ENCODE data around the gene ERV3-1. TPM values are rescaled to one million over a fixed set of nuclear protein-coding genes. Genes with fewer than 3 reads are reported as not detected.
"Not testable (repeated sequence)": the region's sequence is repeated elsewhere in the genome, so short reads cannot be mapped to it uniquely, and the experiment has no call there.

Gene ERV3-1
- total RNA-seq, 2 experiments from 2014 or later, result 16.6 to 17.2 TPM

DNA sequence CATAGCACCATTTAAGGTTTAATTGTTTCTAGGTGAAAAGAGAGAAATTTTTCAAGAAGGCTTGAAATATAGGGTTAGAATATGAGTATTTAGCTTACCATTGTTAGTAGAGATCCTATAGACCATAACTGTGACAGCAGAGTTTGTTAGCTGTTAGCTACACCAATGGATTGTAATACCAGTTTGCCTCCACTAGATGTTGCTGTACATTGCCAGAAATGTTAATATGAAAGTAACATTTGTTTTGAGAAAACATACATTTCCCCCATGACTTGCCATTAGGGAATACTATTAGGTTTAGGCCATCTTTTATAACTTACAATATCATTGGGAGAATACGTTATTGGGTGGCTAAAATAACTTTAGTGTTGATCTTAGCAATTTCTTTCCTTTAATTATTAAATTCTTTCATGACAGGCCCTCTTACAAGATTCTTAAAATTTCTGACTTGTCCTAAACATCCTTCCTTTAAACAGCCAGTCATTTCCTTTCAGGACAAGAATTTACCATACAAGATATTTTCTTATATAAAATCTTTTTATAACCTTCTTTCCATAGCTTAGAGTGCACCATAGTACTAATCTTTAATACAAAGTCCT, 55.1 kb downstream of the ERV3-1 start:
- POLR2A ChIA-PET, result interaction anchor here (0.6 to 1.0 kb wide), 2 partner anchors 36 to 358 kb away, joined by 3 read pairs; no protein-coding TSS in a partner anchor

DNA sequence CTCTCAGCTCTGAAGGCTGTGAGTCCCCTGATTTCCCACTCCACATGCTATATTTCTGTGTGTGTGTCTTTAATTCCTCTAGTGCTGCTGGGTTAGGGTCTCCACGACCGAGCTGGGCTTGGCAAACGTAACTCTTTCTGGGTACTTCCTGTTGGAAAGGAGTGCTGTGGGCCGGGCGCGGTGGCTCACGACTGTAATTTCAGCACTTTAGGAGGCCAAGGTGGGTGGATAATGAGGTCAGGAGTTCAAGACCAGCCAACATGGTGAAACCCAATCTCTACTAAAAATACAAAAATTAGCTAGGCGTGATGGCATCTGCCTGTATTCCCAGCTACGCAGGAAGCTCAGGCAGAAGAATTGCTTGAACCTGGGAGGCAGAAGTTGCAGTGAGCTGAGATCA, 55.8 kb downstream of the ERV3-1 start:
- intact Hi-C loops (cut with DNase I, micrococcal nuclease), result loop anchor here (1.0 to 5.0 kb wide), 2 partner anchors 272 to 357 kb away; no protein-coding TSS in a partner anchor
- not testable (repeated sequence) for H3K4me1 Mint-ChIP-seq (ENCODE audit: low read depth); DNase-seq

More for the DNA sequence above, 55.1 kb downstream of the ERV3-1 start:
- Mint-ChIP-seq H3K4me3 (no peak overlapping the region), H3K27ac (no peak overlapping the region), H3K36me3 (ENCODE audit: low read depth) (no peaks in the 10 kb centered on the region), H3K9me3 (no peaks in the 10 kb centered on the region), H3K27me3 (peaks cover 45% of the 10 kb centered on the region), H3K4me1 (ENCODE audit: low read depth) (peaks cover 5% of the 10 kb centered on the region)
- CTCF ChIA-PET, result interaction anchor here (0.6 to 1.6 kb wide), 2 partner anchors 265 to 398 kb away, joined by 3 to 6 read pairs; no protein-coding TSS in a partner anchor
- TF ChIP-seq, protein P1, sequence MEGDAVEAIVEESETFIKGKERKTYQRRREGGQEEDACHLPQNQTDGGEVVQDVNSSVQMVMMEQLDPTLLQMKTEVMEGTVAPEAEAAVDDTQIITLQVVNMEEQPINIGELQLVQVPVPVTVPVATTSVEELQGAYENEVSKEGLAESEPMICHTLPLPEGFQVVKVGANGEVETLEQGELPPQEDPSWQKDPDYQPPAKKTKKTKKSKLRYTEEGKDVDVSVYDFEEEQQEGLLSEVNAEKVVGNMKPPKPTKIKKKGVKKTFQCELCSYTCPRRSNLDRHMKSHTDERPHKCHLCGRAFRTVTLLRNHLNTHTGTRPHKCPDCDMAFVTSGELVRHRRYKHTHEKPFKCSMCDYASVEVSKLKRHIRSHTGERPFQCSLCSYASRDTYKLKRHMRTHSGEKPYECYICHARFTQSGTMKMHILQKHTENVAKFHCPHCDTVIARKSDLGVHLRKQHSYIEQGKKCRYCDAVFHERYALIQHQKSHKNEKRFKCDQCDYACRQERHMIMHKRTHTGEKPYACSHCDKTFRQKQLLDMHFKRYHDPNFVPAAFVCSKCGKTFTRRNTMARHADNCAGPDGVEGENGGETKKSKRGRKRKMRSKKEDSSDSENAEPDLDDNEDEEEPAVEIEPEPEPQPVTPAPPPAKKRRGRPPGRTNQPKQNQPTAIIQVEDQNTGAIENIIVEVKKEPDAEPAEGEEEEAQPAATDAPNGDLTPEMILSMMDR (IDR thresholded peaks at IDR 0.05), result peak; percentile 96
- ATAC-seq (ENCODE audit: poor library complexity) (peak; percentile 60), DNase-seq (peak in 3 of 14 experiments; percentile 56 to 66 (median 65))
- peaks cover 20 to 36% of the 10 kb centered on the region in 2 experiments for H3K27me3 ChIP-seq (ENCODE audit: control insufficient read depth in 1 of 2, insufficient read depth in 2 of 2, low read length in 2 of 2)
- peaks cover 0 to 17% of the 10 kb centered on the region in 2 experiments for H3K9me3 ChIP-seq (ENCODE audit: control insufficient read depth in 1 of 2, insufficient read depth in 1 of 2, low read length in 2 of 2)
- no peak overlapping the region for H3K4me3 ChIP-seq (ENCODE audit: low read length)
- no peak overlapping the region for H3K27ac ChIP-seq (ENCODE audit: low read depth in 1 of 2, low read length in 2 of 2)
- peaks cover 13% of the 10 kb centered on the region for H3K4me1 ChIP-seq (ENCODE audit: insufficient read depth, low read length)
- intact Hi-C loops (cut with DNase I, micrococcal nuclease), result loop anchor here (1.0 to 5.0 kb wide), 2 partner anchors 271 to 356 kb away; no protein-coding TSS in a partner anchor
- H3K36me3 ChIP-seq (ENCODE audit: insufficient read depth, low read length), result no peaks in the 10 kb centered on the region

DNA sequence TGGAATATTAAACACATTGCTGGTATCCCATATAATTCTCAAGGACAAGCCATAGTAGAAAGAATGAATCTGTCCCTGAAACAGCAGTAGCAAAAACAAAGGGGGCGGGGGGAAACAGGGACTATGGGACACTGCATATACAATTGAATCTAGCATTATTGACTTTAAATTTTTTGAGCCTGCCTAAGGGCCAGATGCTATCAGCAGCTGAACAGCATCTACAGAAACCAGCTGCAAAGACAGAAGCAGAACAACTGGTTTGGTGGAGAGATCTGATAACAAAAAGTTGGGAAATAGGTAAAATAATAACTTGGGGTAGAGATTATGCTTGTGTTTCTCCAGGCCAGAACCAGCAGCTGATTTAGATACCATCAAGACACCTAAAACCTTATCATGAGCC, 57.7 kb downstream of the ERV3-1 start:
- DNase-seq; H3K36me3 ChIP-seq (ENCODE audit: insufficient read depth, low read length); H3K27ac Mint-ChIP-seq; H3K9me3 Mint-ChIP-seq; H3K4me3 Mint-ChIP-seq; H3K4me3 ChIP-seq (ENCODE audit: low read length); ATAC-seq (ENCODE audit: poor library complexity); intact Hi-C loops (cut with DNase I, micrococcal nuclease); H3K36me3 Mint-ChIP-seq (ENCODE audit: low read depth); POLR2A ChIA-PET; H3K4me1 Mint-ChIP-seq (ENCODE audit: low read depth); H3K27ac ChIP-seq (ENCODE audit: low read depth in 1 of 2, low read length in 2 of 2): not testable (repeated sequence)
- H3K4me1 ChIP-seq (ENCODE audit: insufficient read depth, low read length), result peaks cover 13% of the 10 kb centered on the region
- peaks cover 31 to 56% of the 10 kb centered on the region in 2 experiments for H3K27me3 ChIP-seq (ENCODE audit: control insufficient read depth in 1 of 2, insufficient read depth in 2 of 2, low read length in 2 of 2)
- H3K9me3 ChIP-seq (ENCODE audit: control insufficient read depth in 1 of 2, insufficient read depth in 1 of 2, low read length in 2 of 2), result peaks cover 0 to 12% of the 10 kb centered on the region in 2 experiments
- CTCF ChIA-PET, result interaction anchor here (1.0 kb wide), 1 partner anchor 261 kb away, joined by 3 read pairs; no protein-coding TSS in a partner anchor
- H3K27me3 Mint-ChIP-seq, result peaks cover 64% of the 10 kb centered on the region

More for the DNA sequence above, 55.8 kb downstream of the ERV3-1 start:
- H3K27me3 ChIP-seq (ENCODE audit: control insufficient read depth in 1 of 2, insufficient read depth in 2 of 2, low read length in 2 of 2), result peaks cover 27 to 43% of the 10 kb centered on the region in 2 experiments
- peaks cover 49% of the 10 kb centered on the region for H3K27me3 Mint-ChIP-seq
- H3K4me3 ChIP-seq (ENCODE audit: low read length); H3K27ac ChIP-seq (ENCODE audit: low read depth in 1 of 2, low read length in 2 of 2); H3K9me3 Mint-ChIP-seq; H3K27ac Mint-ChIP-seq; H3K36me3 Mint-ChIP-seq (ENCODE audit: low read depth); H3K4me3 Mint-ChIP-seq; ATAC-seq (ENCODE audit: poor library complexity); H3K36me3 ChIP-seq (ENCODE audit: insufficient read depth, low read length): not testable (repeated sequence)
- ChIA-PET POLR2A (interaction anchor here (0.7 kb wide), 1 partner anchor 192 kb away, joined by 3 read pairs; no protein-coding TSS in a partner anchor), CTCF (interaction anchor here (0.6 to 1.6 kb wide), 2 partner anchors 266 to 399 kb away, joined by 3 to 6 read pairs; no protein-coding TSS in a partner anchor)
- peaks cover 13% of the 10 kb centered on the region for H3K4me1 ChIP-seq (ENCODE audit: insufficient read depth, low read length)
- H3K9me3 ChIP-seq (ENCODE audit: control insufficient read depth in 1 of 2, insufficient read depth in 1 of 2, low read length in 2 of 2), result peaks cover 0 to 17% of the 10 kb centered on the region in 2 experiments

DNA sequence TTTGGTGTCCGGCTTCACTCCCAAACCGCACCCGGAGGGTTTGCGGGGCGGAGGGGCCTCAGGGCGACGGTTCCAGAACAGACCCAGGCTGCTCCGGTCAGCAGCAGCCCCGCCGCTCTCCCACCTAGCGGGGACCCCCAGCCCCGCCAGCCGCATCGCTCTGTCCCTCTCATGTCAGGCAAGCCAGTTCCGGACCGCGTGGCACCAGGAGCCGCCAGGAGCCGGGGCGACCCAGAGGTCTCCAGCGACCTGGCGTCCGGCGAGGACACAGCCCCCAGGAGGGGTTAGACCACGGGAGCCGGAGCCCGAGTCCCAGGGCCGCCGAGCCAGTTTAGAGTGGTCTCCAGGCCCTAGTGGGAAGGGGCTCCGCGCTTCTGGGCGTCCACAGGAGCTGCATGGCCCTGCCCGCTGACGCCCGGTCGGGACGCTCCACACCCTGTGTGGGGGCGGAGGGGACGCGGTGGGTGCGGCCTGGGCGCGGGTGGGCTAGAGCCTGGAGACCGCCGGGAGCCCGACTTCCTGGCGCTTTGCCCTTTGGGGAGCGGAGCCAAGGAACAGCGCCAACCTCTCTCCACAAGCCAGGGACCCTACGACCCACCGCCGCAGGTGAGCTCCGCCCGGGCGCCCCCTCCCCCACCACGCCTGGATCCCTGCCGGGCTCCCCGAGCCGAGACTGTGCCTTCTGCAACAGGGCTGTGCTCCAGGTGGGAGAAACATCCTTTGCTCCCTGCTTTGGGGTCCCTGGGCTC, 59.1 kb downstream of the ERV3-1 start:
- peaks cover 13% of the 10 kb centered on the region for H3K4me1 ChIP-seq (ENCODE audit: insufficient read depth, low read length)
- H3K4me3 ChIP-seq (ENCODE audit: low read length), result no peak overlapping the region
- Mint-ChIP-seq H3K36me3 (ENCODE audit: low read depth) (no peaks in the 10 kb centered on the region), H3K9me3 (no peaks in the 10 kb centered on the region), H3K27ac (no peak overlapping the region), H3K4me1 (ENCODE audit: low read depth) (peaks cover 5% of the 10 kb centered on the region), H3K27me3 (peaks cover 65% of the 10 kb centered on the region), H3K4me3 (no peak overlapping the region)
- H3K36me3 ChIP-seq (ENCODE audit: insufficient read depth, low read length), result no peaks in the 10 kb centered on the region
- TF ChIP-seq, protein P1 (IDR thresholded peaks at IDR 0.05), result no peak
- no peak overlapping the region for H3K27ac ChIP-seq (ENCODE audit: low read depth in 1 of 2, low read length in 2 of 2)
- ChIA-PET POLR2A (no interaction called here), CTCF (no interaction called here)
- peaks cover 40 to 56% of the 10 kb centered on the region in 2 experiments for H3K27me3 ChIP-seq (ENCODE audit: control insufficient read depth in 1 of 2, insufficient read depth in 2 of 2, low read length in 2 of 2)
- H3K9me3 ChIP-seq (ENCODE audit: control insufficient read depth in 1 of 2, insufficient read depth in 1 of 2, low read length in 2 of 2), result peaks cover 0 to 22% of the 10 kb centered on the region in 2 experiments
- intact Hi-C loops (cut with DNase I, micrococcal nuclease), result no loop called here
- ATAC-seq (ENCODE audit: poor library complexity) (no peak), DNase-seq (no peak)

All from CD4-positive, alpha-beta T cell (primary cell).